Fibroblast of villous mesenchyme (primary cell): ENCODE results near the gene KRT6A. TPM values are rescaled to one million over a fixed set of nuclear protein-coding genes. Genes with fewer than 3 reads are reported as not detected.

Experiments used
- DNase-seq: peaks from one replicate; pipeline ENCODE4 v3.0.0-alpha.2; 2010; ENCODE audit warnings: low read depth
- H3K4me3 ChIP-seq: 2 replicates; pipeline ENCODE4 v1.5.1; 2011; ENCODE audit warnings: low read depth, mild to moderate bottlenecking, low read length
- total RNA-seq: library from RNA; depleted of rRNA; stranded (reverse); fragments of >200 nt; gene quantifications from 2 replicates; pipeline ENCODE4 v1.2.3, GENCODE V29; 2012
- TF ChIP-seq, protein P1 (sequence below): IDR thresholded peaks from 2 replicates; pipeline ENCODE4 v1.5.1; 2012; ENCODE audit warnings: low read depth, mild to moderate bottlenecking, low read length; ENCODE audit not compliant: insufficient read depth

KRT6A gene
- total RNA-seq, 1 donor = not detected

DNA sequence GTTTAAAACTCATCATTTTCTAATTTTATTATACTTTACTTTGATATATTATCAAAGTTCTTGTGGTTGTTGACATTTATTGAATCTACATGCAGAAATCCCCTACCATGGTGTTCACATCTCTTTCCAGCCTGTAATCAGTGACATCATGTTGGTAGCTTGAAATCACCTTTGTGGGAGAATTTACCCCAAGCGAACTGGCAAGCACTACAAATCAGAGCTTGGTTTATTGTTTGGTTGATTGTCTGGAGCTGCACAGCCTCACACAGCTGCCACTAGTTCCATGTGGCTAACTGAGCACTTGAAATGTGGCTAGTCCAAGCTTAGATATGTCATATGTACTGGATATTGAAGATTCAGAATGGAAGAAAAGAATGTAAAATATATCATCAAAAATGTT, 42.5 kb upstream of the KRT6A start:
- no peak for DNase-seq
- TF ChIP-seq, protein P1, sequence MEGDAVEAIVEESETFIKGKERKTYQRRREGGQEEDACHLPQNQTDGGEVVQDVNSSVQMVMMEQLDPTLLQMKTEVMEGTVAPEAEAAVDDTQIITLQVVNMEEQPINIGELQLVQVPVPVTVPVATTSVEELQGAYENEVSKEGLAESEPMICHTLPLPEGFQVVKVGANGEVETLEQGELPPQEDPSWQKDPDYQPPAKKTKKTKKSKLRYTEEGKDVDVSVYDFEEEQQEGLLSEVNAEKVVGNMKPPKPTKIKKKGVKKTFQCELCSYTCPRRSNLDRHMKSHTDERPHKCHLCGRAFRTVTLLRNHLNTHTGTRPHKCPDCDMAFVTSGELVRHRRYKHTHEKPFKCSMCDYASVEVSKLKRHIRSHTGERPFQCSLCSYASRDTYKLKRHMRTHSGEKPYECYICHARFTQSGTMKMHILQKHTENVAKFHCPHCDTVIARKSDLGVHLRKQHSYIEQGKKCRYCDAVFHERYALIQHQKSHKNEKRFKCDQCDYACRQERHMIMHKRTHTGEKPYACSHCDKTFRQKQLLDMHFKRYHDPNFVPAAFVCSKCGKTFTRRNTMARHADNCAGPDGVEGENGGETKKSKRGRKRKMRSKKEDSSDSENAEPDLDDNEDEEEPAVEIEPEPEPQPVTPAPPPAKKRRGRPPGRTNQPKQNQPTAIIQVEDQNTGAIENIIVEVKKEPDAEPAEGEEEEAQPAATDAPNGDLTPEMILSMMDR = no peak
- no peak overlapping the region for H3K4me3 ChIP-seq

DNA sequence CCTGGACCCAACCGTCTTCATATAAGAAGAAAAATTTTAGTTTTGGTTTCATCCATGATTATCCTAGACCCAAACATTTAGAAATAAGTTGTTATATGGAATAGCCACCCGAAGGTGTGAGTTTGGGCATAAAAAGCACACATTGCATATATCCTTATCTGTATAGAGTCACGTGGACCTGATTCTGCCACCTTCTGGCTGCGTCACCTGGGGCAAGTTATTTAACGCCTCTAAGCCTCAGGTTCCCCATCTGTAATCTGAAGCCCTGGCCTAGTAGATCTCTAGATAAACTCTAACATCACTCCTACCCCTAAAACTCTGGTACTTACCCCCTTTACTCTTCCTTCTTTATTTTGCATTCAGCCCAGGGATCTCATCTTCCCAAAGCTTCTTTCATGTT, 41.4 kb upstream of the KRT6A start:
- no peak overlapping the region for H3K4me3 ChIP-seq
- TF ChIP-seq, protein P1 = no peak
- no peak for DNase-seq

GRCh38 chr12:52533686-52534470, 40.8 kb upstream of the KRT6A start:
- H3K4me3 ChIP-seq = no peak overlapping the region
- TF ChIP-seq, protein P1 = no peak
- DNase-seq = no peak

- no peak overlapping the region for H3K4me3 ChIP-seq
- DNase-seq = no peak
- TF ChIP-seq, protein P1 = no peak
Observed at GRCh38 chr12:52532636-52533035, 39.6 kb upstream of the KRT6A start.

- no peak overlapping the region for H3K4me3 ChIP-seq
- no peak for DNase-seq
- TF ChIP-seq, protein P1 = no peak
Observed at GRCh38 chr12:52531566-52532300, 38.7 kb upstream of the KRT6A start.

- TF ChIP-seq, protein P1 = no peak
- no peak overlapping the region for H3K4me3 ChIP-seq
- no peak for DNase-seq
Observed at GRCh38 chr12:52530905-52531304, 37.8 kb upstream of the KRT6A start.
